ENCODE results near the gene SMLR1. TPM values are rescaled to one million over a fixed set of nuclear protein-coding genes. Genes with fewer than 3 reads are reported as not detected.

SMLR1 gene
- total RNA-seq, 1 donor from 2014 or later: not detected

Other genes with a start within 250 kb of the SMLR1 start
- 32.3 TPM for gene EPB41L2, start 235.8 kb downstream of the SMLR1 start, total RNA-seq